ENCODE measurements around the gene ZNF236. TPM values are rescaled to one million over a fixed set of nuclear protein-coding genes. Genes with fewer than 3 reads are reported as not detected.

ZNF236 gene
- total and polyA plus RNA-seq, 2 experiments from 2014 or later: 5.8 to 13.1 TPM

DNA sequence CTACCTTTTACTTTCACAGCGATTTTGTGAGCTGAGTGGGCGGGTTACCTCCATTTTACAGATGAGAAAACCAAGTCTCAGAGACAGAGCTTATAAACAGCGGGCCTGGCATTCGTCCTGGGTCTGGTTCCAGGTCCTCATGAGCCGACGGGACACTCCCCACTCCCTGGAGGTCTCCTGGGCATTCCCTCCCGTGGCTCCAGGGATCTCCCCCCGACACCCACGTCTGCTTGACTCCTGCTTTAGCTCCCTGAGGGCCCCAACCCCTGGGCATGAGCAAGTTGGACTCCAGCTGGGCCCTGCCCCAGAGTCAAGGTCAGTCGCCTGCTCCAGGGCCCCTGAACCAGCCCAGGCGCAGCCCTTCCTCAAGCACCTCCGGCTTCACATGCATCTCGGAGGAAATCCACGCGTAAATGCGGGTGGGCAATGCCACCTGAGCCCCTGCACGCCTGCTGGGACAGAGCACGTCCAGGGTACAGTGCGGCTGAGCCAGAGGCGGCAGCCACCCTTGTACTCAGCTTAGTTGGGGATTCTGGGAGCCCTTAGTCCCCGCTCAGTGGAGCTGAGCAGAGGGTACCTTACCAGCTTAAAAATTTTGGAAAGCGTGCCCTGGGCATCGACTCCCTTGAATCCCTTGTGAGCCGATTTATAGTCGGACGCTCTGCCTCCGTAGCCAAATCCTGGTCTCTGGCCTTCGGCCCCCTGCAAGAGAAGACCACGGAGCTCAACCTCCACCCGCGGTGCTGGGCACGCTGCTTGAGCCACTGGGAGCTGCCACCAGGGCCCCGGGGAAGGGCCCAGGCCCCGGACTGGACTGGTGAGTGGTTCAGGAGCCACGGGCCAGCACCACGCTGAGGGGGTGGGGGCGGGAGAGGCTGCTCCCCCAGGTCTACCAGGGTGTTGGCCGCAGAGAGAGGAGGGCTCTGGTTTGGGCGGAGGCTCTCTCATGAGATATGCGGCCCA, 162.1 kb downstream of the ZNF236 start:
- H3K4me3 ChIP-seq: no peak overlapping the region
- no peaks in the 10 kb centered on the region for H3K9me3 ChIP-seq (ENCODE audit: low read depth)
- H3K36me3 ChIP-seq: no peaks in the 10 kb centered on the region
- DNase-seq (ENCODE audit: low read depth in 1 of 2, low spot score in 1 of 2): no peak
- H3K27me3 ChIP-seq: no peaks in the 10 kb centered on the region
- no peak overlapping the region for H3K27ac ChIP-seq
- TF ChIP-seq, protein P1, sequence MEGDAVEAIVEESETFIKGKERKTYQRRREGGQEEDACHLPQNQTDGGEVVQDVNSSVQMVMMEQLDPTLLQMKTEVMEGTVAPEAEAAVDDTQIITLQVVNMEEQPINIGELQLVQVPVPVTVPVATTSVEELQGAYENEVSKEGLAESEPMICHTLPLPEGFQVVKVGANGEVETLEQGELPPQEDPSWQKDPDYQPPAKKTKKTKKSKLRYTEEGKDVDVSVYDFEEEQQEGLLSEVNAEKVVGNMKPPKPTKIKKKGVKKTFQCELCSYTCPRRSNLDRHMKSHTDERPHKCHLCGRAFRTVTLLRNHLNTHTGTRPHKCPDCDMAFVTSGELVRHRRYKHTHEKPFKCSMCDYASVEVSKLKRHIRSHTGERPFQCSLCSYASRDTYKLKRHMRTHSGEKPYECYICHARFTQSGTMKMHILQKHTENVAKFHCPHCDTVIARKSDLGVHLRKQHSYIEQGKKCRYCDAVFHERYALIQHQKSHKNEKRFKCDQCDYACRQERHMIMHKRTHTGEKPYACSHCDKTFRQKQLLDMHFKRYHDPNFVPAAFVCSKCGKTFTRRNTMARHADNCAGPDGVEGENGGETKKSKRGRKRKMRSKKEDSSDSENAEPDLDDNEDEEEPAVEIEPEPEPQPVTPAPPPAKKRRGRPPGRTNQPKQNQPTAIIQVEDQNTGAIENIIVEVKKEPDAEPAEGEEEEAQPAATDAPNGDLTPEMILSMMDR (IDR thresholded peaks at IDR 0.05; ENCODE audit: low read depth, low read length): no peak
- H3K4me1 ChIP-seq (ENCODE audit: low read depth): no peaks in the 10 kb centered on the region

DNA sequence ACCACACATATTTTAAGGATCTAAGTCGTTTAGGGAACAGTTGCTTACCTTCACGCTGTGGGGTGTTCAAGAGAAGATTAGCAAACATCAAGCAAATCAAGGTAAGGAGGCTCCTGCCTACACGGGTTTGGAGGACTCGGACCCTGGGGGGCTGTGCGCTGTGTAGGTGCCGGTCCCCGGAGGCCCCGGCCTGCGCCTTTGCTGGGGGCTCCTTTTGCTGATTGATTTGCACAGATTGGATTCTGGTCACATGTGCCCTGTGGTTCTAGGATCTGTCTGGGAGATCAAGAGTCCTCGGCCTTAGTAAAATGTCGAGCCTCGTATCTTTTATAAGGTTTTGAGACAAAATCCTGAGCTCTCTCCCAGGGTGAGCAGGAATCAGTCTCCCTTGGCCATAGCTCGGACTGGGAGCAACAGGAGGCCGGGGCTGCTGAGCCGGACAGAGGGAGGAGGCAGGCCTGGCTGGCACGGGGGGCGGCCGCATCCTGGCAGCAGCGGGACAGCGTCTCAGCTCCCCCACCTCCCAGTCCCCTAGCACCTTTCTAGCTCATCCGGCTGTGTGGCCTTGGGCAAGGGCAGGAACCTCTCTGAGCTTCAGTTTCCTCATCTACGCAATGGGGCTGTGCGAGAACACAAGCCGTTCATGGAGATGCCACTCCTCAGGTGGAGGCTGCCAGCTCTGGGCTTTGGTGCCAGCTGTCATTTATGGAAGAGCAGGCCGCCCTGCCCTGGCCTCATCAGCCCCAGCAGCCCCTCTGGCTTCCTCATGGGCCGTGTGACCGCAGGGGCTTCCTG, 163.0 kb downstream of the ZNF236 start:
- no peaks in the 10 kb centered on the region for H3K36me3 ChIP-seq
- H3K4me1 ChIP-seq (ENCODE audit: low read depth): no peaks in the 10 kb centered on the region
- H3K27ac ChIP-seq: no peak overlapping the region
- no peak overlapping the region for H3K4me3 ChIP-seq
- no peak for DNase-seq (ENCODE audit: low read depth in 1 of 2, low spot score in 1 of 2)
- TF ChIP-seq, protein P1 (IDR thresholded peaks at IDR 0.05; ENCODE audit: low read depth, low read length): no peak
- H3K9me3 ChIP-seq (ENCODE audit: low read depth): no peaks in the 10 kb centered on the region
- H3K27me3 ChIP-seq: no peaks in the 10 kb centered on the region

DNA sequence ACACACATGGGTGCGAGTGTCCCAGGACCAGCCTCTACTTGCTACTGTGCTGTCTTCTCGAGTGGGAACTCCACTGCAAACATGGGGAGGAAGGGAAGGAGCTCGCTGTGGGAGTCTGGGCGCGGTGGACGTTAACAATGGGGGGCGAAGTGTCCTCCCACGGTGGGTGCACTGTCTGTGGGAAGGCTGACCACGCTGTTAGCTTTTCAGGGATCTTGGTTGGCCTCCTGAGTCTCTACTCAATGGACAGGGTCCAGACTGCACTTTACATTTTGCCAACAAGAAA, 163.5 kb downstream of the ZNF236 start:
- no peaks in the 10 kb centered on the region for H3K9me3 ChIP-seq (ENCODE audit: low read depth)
- no peak overlapping the region for H3K4me3 ChIP-seq
- H3K27me3 ChIP-seq: no peaks in the 10 kb centered on the region
- H3K4me1 ChIP-seq (ENCODE audit: low read depth): no peaks in the 10 kb centered on the region
- no peaks in the 10 kb centered on the region for H3K36me3 ChIP-seq
- no peak overlapping the region for H3K27ac ChIP-seq
- no peak for DNase-seq (ENCODE audit: low read depth in 1 of 2, low spot score in 1 of 2)
- TF ChIP-seq, protein P1 (IDR thresholded peaks at IDR 0.05; ENCODE audit: low read depth, low read length): no peak

DNA sequence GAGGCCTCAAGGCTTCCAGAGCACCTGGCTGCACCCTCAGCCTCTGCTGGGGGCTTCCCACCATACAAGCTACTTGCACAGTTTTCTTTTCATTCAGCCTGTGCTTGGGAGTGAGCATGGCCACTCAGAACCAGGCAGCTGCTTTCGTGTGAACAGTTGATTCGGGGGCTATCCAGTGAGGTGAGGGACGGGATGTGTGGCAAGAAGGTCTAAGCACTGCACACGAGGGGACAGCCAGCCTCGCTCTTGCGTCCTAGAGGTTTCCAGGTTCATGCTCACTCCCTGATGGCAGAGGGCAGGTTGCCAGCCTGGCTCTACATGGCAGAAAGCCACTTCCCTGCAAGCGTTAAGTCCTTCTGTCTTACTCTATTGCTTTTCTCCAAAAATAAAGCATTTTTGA, 164.0 kb downstream of the ZNF236 start:
- Histone ChIP-seq H3K27ac (no peak overlapping the region), H3K4me3 (no peak overlapping the region), H3K36me3 (no peaks in the 10 kb centered on the region), H3K4me1 (ENCODE audit: low read depth) (no peaks in the 10 kb centered on the region), H3K9me3 (ENCODE audit: low read depth) (no peaks in the 10 kb centered on the region), H3K27me3 (no peaks in the 10 kb centered on the region)
- DNase-seq (ENCODE audit: low read depth in 1 of 2, low spot score in 1 of 2): no peak
- TF ChIP-seq, protein P1 (IDR thresholded peaks at IDR 0.05; ENCODE audit: low read depth, low read length): no peak

DNA sequence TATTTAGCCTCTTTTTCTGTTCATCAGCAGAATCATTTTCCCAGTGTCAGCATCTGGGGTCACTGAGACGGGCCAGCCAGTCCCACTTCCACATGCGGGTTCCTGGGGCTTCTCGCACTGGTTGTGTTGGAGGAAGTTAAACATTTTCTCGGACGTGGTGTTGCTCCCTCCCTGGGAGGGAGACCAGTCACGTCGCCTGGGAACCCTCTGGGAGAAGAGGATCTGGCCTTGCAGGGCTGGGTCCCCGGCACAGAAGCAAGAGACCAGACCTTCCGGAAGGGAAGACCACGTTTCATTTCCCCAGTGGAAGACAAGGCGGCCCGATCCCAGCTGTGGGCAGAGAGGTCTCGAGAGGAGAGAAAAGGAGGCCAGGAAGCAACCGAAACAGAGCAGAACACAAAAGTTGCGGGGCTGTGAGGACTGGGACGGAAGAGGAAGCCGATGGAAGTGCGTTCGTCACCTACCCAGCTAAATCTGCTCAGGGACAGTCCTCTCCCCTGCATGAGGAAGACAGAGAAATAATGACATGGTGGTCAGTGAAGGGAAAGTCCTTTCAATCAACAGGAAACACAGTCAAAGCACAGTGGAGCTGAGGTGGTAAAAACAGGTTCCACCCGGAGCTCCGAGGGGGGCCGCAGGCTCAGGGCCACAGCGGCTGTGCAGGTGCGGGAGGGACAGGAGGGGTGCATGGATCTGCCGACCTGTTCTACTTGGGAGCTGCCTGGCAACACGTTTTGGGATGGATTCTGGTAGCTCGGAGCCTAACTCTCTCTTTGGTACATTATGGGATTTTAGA, 165.9 kb downstream of the ZNF236 start:
- H3K4me3 ChIP-seq: no peak overlapping the region
- DNase-seq (ENCODE audit: low read depth in 1 of 2, low spot score in 1 of 2): no peak
- no peaks in the 10 kb centered on the region for H3K9me3 ChIP-seq (ENCODE audit: low read depth)
- no peak overlapping the region for H3K27ac ChIP-seq
- no peaks in the 10 kb centered on the region for H3K4me1 ChIP-seq (ENCODE audit: low read depth)
- TF ChIP-seq, protein P1 (IDR thresholded peaks at IDR 0.05; ENCODE audit: low read depth, low read length): no peak
- no peaks in the 10 kb centered on the region for H3K27me3 ChIP-seq
- no peaks in the 10 kb centered on the region for H3K36me3 ChIP-seq

Measured in cardiac muscle cell (in vitro differentiated cells and primary cell).